Activated naive CD4-positive, alpha-beta T cell treated with anti-CD3 and anti-CD28 coated beads, Interleukin-2, amount 50 U/mL, for 16 hours (primary cell): ENCODE data around the gene DNAI1.
A peak's percentile ranks its signal among the peaks of the same experiment; 100 is the strongest.

Experiments used
- DNase-seq: peaks from one replicate; pipeline ENCODE4 v3.0.0-alpha.2; 2020

The DNAI1 gene

GRCh38 chr9:34492051-34492450, 33.4 kb downstream of the DNAI1 start:
- DNase-seq, result no peak

DNA sequence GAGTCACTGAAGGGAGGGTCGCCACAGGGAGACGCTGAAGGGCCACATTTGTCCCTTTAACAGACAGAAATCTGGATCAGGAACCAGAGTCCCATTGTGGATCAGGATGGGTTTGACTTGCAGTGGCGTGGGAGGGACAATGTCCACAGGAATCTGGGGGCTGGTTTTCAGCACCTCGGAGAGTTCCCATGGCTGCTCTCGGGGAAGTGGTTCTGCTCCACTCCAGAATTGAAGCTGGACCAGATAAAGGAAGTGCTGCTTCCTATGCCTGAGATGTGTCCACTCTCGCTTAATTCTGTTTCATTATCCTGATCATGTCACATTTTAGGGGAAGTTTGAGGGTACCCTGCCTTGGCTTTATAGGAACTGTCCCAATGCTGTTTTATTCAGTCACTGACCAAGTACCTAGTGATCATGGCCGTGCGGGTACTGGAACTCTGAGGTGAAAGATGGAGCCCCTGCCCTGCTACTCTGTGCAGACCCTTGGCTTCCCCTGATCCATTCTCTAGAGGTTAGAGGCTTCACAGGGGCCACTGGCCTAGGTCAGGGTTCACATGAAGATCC, 35.4 kb downstream of the DNAI1 start:
- DNase-seq, result no peak

- no peak for DNase-seq
Measured at GRCh38 chr9:34496149-34496712, 37.6 kb downstream of the DNAI1 start.

GRCh38 chr9:34498553-34498952, 39.9 kb downstream of the DNAI1 start:
- no peak for DNase-seq

GRCh38 chr9:34499076-34499475, 40.5 kb downstream of the DNAI1 start:
- DNase-seq, result no peak

DNA sequence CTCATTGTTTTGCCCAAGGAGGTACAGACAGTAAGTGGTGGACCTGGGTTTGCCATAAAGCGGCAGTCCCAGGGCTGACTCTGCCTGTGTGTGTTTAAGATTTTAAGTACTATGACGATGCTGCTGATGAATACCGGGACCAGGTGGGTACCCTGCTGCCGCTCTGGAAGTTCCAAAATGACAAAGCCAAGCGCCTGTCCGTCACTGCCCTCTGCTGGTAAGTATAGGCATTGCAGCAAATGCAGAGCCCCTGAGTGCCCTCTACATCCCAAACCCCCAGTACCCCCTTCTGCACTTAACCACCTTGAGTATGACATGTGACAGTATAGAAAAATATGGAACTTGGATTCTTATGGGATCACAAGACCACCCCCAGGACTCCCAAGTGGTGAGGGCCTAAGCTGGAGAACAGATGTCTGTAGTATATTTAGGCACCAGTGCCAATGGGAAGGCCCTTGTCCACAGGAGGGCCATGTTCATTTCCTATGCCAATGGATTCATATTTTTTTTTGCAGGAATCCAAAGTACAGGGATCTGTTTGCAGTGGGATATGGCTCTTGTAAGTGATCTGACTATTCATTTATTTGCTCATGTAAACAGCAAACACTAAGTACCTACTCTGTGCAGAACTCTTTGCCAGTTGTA, 42.1 kb downstream of the DNAI1 start:
- DNase-seq, result peak; percentile 79

- no peak for DNase-seq
Measured at GRCh38 chr9:34501372-34501771, 42.8 kb downstream of the DNAI1 start.

DNA sequence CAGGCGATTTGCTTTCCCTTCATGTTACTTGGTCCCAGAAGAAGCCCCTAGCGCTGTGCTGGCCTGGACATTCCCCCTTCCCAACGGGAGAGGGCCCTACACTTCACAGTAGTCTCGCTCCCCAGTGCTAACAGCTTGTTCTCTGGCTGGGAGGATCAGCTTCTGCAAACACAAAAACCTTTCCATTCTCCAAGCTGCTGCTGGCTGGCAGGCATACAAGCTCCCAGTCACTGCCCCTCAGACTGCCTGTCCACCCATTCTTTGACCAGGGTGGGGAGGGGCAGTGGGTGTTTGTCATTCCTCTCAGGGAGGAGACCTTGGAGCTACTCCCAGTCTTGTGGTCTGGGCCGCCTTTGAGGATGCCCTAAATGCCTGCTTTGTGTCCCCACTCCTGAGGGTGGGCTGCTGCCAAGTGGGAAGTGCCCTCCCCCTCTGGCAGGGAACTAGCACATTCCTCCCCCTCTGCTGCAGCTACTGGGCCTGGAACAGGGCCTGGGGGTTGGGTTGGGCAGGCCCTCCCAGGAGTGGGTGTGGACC, 43.4 kb downstream of the DNAI1 start:
- no peak for DNase-seq

DNA sequence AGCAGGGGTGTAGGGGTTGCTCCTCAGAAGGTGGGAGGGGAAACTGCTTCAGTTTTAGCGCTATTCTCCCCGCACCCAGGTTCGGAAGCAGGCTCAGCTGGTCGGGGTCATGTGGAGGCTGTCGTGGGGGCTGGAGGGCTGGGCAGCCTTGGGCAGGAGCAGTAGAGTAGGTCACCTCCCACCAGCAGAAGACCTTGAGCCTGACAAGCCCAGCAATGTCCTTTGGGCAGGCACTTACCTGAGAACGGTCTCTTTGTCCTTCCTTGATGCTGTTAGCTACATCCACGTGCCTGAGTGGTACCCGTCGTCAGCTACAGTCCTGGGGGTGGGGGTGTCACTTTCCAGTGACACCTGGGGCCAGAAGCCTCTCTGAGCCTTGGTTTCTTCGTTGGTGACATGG, 43.9 kb downstream of the DNAI1 start:
- DNase-seq, result no peak

- DNase-seq, result no peak
Measured at GRCh38 chr9:34502891-34503290, 44.3 kb downstream of the DNAI1 start.

- DNase-seq, result no peak
Measured at GRCh38 chr9:34503406-34503805, 44.8 kb downstream of the DNAI1 start.

- no peak for DNase-seq
Measured at GRCh38 chr9:34505370-34506120, 46.9 kb downstream of the DNAI1 start.

DNA sequence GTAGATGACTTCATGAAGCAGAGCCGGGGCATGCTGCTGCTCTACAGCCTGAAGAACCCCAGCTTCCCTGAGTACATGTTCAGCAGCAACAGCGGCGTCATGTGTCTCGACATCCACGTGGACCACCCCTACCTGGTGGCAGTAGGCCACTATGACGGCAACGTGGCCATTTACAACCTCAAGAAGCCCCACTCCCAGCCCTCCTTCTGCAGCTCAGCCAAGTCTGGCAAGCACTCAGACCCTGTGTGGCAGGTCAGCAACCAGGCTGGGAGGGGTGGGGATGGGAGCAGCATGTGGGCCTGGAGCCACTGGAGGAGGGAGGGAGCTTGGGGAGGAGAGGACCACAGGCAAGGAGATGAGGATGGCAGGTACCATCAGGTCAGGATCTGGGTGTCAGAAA, 48.0 kb downstream of the DNAI1 start:
- DNase-seq, result no peak

GRCh38 chr9:34507556-34507955, 49.0 kb downstream of the DNAI1 start:
- DNase-seq, result no peak

DNA sequence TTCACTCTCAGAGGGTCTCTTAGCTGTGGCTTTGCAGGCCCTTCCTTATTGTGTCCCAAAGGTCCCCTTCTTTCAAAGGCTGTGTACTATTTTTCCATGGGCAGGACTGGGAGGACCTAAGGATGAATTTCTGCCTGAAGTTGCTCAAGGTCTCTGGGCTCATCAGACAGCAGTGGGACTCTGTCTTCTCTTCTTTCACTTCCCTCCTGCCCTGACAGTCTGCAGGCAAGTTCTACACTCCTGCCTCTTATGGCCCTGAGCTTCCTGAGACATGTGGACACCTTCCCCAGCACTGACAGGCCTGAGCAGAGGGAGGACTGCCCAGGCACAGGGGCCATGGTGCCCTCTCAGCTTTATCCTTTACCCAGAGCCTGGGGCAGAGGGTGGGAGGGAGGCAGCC, 49.4 kb downstream of the DNAI1 start:
- no peak for DNase-seq

DNA sequence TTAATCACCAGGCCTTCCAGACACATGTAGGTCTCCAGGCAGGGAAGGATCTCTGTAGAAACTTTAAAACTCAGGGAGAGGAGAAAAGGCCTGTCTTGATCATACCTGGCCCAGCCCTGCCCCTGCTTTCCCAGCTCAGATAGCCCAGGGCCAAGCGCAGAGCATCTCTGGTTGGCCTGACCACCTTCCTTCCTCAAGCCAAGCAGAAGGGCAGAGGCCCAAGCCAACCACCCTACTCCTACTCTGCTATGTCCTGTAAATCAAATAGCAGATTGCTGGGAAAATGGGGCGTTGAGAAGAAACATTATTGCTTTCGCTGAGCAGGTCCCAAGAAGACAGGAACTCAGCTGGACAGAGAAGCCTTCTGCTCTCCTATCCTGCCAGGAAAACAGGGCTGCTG, 49.9 kb downstream of the DNAI1 start:
- DNase-seq, result no peak

- no peak for DNase-seq
Measured at GRCh38 chr9:34508951-34509350, 50.3 kb downstream of the DNAI1 start.

- no peak for DNase-seq
Measured at GRCh38 chr9:34510497-34511468, 52.2 kb downstream of the DNAI1 start.

DNA sequence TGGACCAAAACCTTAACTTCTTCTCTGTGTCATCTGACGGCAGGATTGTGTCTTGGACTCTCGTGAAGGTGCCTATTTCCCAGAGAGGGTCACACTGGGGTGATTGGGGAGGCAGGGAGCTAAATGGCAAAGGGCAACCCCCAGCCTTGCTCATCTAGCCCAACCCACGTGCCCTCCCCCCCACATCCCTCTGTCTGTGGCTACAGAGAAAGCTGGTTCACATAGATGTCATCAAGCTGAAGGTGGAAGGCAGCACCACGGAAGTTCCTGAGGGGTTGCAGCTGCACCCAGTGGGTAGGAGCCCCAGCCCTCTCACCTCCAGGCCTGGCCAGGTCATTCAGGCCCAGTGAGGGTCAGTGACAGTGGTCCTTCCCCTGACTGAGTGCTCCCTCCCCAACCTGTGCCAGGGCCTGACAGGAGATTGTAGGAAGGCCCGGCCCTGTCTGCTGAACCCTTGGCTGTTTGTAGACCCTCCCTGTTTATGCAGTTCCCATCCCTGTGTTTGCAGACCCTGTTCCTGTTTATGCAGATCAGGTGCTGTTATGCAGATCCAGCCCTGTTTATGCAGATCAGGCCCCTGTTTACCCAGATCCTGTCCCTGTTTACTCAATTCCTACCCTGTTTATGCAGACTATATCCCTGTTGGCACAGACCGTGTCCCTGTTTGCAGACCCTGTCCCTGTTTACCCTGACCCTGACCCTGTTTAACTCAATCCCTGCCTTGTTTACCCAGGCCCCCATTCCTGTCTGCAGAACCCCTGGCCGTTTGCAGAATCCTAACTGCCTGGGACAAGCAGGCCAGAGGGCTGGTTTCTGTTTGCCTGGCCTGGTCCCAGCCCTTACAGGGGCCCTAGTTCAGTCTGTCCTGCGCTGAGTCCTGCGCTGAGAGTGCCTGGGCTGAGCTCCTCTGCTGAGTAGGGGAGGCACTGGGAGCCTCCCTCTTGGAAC, 53.8 kb downstream of the DNAI1 start:
- DNase-seq, result no peak

GRCh38 chr9:34513567-34514214, 55.1 kb downstream of the DNAI1 start:
- DNase-seq, result no peak

DNA sequence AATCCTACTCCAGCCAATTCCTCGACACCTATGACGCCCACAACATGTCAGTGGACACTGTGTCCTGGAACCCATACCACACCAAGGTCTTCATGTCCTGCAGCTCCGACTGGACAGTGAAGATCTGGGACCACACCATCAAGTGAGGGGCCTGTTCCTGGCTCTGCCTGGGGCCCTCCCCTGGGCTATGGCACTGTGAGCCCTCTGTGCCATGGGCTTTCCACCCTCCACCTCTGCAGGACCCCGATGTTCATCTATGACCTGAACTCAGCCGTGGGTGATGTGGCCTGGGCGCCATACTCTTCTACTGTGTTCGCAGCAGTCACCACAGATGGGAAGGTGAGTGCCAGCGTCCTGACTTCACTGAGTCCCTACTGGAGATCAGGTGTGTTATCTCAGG, 55.8 kb downstream of the DNAI1 start:
- no peak for DNase-seq
